OCI-LY7 (cell line): ENCODE measurements around the gene VPS35L. TPM values are rescaled to one million over a fixed set of nuclear protein-coding genes. Genes with fewer than 3 reads are reported as not detected.

Experiments
- BruUV-seq: library from RNA; stranded (reverse); fragments of 400-500 nt; replicated peaks from 2 replicates; lab custom pipeline; 2021; lab: Mats Ljungman, UMichigan
- CTCF ChIA-PET: fragments of 300-600 bp; sonication (Branson Sonifier 250); formaldehyde crosslinking; loops from one replicate; lab custom pipeline; 2022; ENCODE audit warnings: antibody characterized with exemption; ENCODE audit not compliant: unreplicated experiment; lab: Charles Lee
- POLR2A ChIA-PET: fragments of 300-600 bp; sonication (Branson Sonifier 250); formaldehyde crosslinking; loops from one replicate; lab custom pipeline; 2022; ENCODE audit warnings: antibody characterized with exemption; lab: Charles Lee
- DNase-seq: peaks from one replicate; pipeline ENCODE4 v3.0.0-alpha.2; 2015; ENCODE audit warnings: low spot score
- H2AFZ ChIP-seq: fragments of 200-600 bp; sonication (generic), shearing (Covaris generic); 2 replicates; pipeline ENCODE4 v1.6.1; 2014; ENCODE audit warnings: mild to moderate bottlenecking, antibody characterized with exemption, low read length, moderate library complexity
- H3K27ac ChIP-seq: fragments of 200-600 bp; sonication (generic); 2 replicates; pipeline ENCODE4 v1.5.1; 2014; ENCODE audit warnings: mixed run types, low read depth, mild to moderate bottlenecking, moderate library complexity, low read length, inconsistent platforms; ENCODE audit not compliant: poor library complexity, severe bottlenecking
- H3K36me3 ChIP-seq: fragments of 200-600 bp; sonication (generic); 2 replicates; pipeline ENCODE4 v1.6.1; 2014; ENCODE audit warnings: mild to moderate bottlenecking, antibody characterized with exemption, low read length, moderate library complexity, mixed read lengths; ENCODE audit not compliant: insufficient read depth
- H3K4me1 ChIP-seq: fragments of 200-600 bp; sonication (generic); 2 replicates; pipeline ENCODE4 v1.5.1; 2014; ENCODE audit warnings: mild to moderate bottlenecking, low read length; ENCODE audit not compliant: insufficient read depth, poor library complexity, severe bottlenecking
- H3K4me2 ChIP-seq: fragments of 200-600 bp; sonication (generic); 2 replicates; pipeline ENCODE4 v1.6.1; 2014; ENCODE audit warnings: mild to moderate bottlenecking, low read length
- H3K4me3 ChIP-seq: fragments of 200-600 bp; sonication (generic); 2 replicates; pipeline ENCODE4 v1.5.1; 2014; ENCODE audit warnings: mild to moderate bottlenecking, low read depth, low read length; ENCODE audit not compliant: poor library complexity, severe bottlenecking
- H3K79me2 ChIP-seq: fragments of 200-600 bp; sonication (generic); 2 replicates; pipeline ENCODE4 v1.6.1; 2016; ENCODE audit warnings: low read depth, mild to moderate bottlenecking, low read length, moderate library complexity, mixed read lengths; ENCODE audit not compliant: insufficient read depth
- H3K9me2 ChIP-seq: fragments of 200-600 bp; sonication (generic); 2 replicates; pipeline ENCODE4 v1.6.1; 2016; ENCODE audit warnings: mild to moderate bottlenecking, low read length, mixed read lengths; ENCODE audit not compliant: insufficient read depth
- H3K9me3 ChIP-seq: fragments of 200-600 bp; sonication (generic); 2 replicates; pipeline ENCODE4 v1.6.1; 2014; ENCODE audit warnings: mild to moderate bottlenecking, mixed run types, low read length, mixed read lengths
- H4K20me1 ChIP-seq: fragments of 200-600 bp; sonication (generic); 2 replicates; pipeline ENCODE4 v1.6.1; 2014; ENCODE audit warnings: mild to moderate bottlenecking, antibody characterized with exemption, low read length, moderate library complexity, mixed read lengths; ENCODE audit not compliant: insufficient read depth
- CTCF ChIP-seq: fragments of 200-600 bp; sonication (generic); conservative IDR thresholded peaks from 2 replicates; pipeline ENCODE4 v1.5.1; 2014; ENCODE audit warnings: mild to moderate bottlenecking, antibody characterized with exemption, low read length, moderate library complexity, mixed read lengths
- EZH2phosphoT487 ChIP-seq: fragments of 200-600 bp; sonication (generic); IDR thresholded peaks from 2 replicates; pipeline ENCODE4 v1.6.1; 2018; ENCODE audit warnings: low read depth, borderline replicate concordance, mild to moderate bottlenecking, mixed run types, antibody characterized with exemption, low read length, moderate library complexity, mixed read lengths
- intact Hi-C: fragments of 100-400 bp; cut with micrococcal nuclease; formaldehyde crosslinking; loops from one replicate; pipeline ENCODE4 v1.10.0; 2022; ENCODE audit not compliant: unreplicated experiment
- total RNA-seq, 2 experiments: library from RNA; depleted of rRNA in 1 of 2; stranded (reverse); fragments of >200 nt in 1 of 2; shearing (Covaris generic) in 1 of 2; gene quantifications; 2 replicates each; pipeline ENCODE4 v1.2.3, GENCODE V29; 2014 to 2022

VPS35L gene
- total RNA-seq, 2 experiments from 2014 or later, result 16.5 to 65.2 TPM

GRCh38 chr16:19583665-19584300 lies 28.3 kb downstream of the VPS35L start:
- peak; percentile 39 for DNase-seq
- no peak overlapping the region for H3K4me2 ChIP-seq

GRCh38 chr16:19588661-19589060 lies 33.2 kb downstream of the VPS35L start:
- Histone ChIP-seq H3K9me3 (no peaks in the 10 kb centered on the region), H3K4me1 (no peaks in the 10 kb centered on the region), H3K79me2 (no peaks in the 10 kb centered on the region), H3K9me2 (no peaks in the 10 kb centered on the region), H2AFZ (no peak overlapping the region), H3K36me3 (peaks cover 36% of the 10 kb centered on the region), H3K27ac (no peak overlapping the region), H4K20me1 (no peaks in the 10 kb centered on the region), H3K4me2 (no peak overlapping the region), H3K4me3 (no peak overlapping the region)
- intact Hi-C loops, result no loop called here
- BruUV-seq, result no TSS peak
- TF ChIP-seq EZH2phosphoT487, result no peak
- TF ChIP-seq CTCF, result no peak
- CTCF ChIA-PET, result no interaction called here
- POLR2A ChIA-PET, result interaction anchor here (0.6 kb wide), 1 partner anchor 87 kb away, joined by 3 read pairs; no protein-coding TSS in a partner anchor
- DNase-seq, result no peak

More at GRCh38 chr16:19583665-19584300, 28.3 kb downstream of the VPS35L start:
- H3K4me3 ChIP-seq, result no peak overlapping the region
- H3K79me2 ChIP-seq, result no peaks in the 10 kb centered on the region
- intact Hi-C loops, result no loop called here
- no TSS peak for BruUV-seq
- H3K9me3 ChIP-seq, result peaks cover 6% of the 10 kb centered on the region; the same call in 1 of the 2 replicates
- CTCF ChIA-PET, result interaction anchor here (0.9 to 1.4 kb wide), 3 partner anchors 16 to 303 kb away, joined by 3 to 4 read pairs (median 3); no protein-coding TSS in a partner anchor
- no peak overlapping the region for H3K27ac ChIP-seq
- no peaks in the 10 kb centered on the region for H4K20me1 ChIP-seq
- H3K36me3 ChIP-seq, result peaks cover 65% of the 10 kb centered on the region
- no peak overlapping the region for H2AFZ ChIP-seq
- no peaks in the 10 kb centered on the region for H3K9me2 ChIP-seq
- POLR2A ChIA-PET, result no interaction called here
- TF ChIP-seq CTCF (peak; percentile 79), EZH2phosphoT487 (no peak)
- H3K4me1 ChIP-seq, result no peaks in the 10 kb centered on the region

- no peak overlapping the region for H3K27ac ChIP-seq
- POLR2A ChIA-PET, result interaction anchor here (1.6 kb wide), 1 partner anchor 11 kb away, joined by 4 read pairs; no protein-coding TSS in a partner anchor
- CTCF ChIA-PET, result no interaction called here
- H3K36me3 ChIP-seq, result peaks cover 32% of the 10 kb centered on the region
- no peak for TF ChIP-seq CTCF
- no peak for TF ChIP-seq EZH2phosphoT487
- no peaks in the 10 kb centered on the region for H4K20me1 ChIP-seq
- DNase-seq, result no peak
- no peaks in the 10 kb centered on the region for H3K9me2 ChIP-seq
- intact Hi-C loops, result no loop called here
- H3K79me2 ChIP-seq, result no peaks in the 10 kb centered on the region
- H2AFZ ChIP-seq, result no peak overlapping the region
- no peak overlapping the region for H3K4me3 ChIP-seq
- no TSS peak for BruUV-seq
- no peaks in the 10 kb centered on the region for H3K4me1 ChIP-seq
- no peaks in the 10 kb centered on the region for H3K9me3 ChIP-seq
- no peak overlapping the region for H3K4me2 ChIP-seq
Measured at GRCh38 chr16:19589106-19589505, 33.6 kb downstream of the VPS35L start.
